Measurements from ENCODE around the gene C2CD2. TPM values are rescaled to one million over a fixed set of nuclear protein-coding genes. Genes with fewer than 3 reads are reported as not detected.

The C2CD2 gene
- total RNA-seq, 6 experiments from 2014 or later = 7.3 to 11.4 (median 8.3) TPM

DNA sequence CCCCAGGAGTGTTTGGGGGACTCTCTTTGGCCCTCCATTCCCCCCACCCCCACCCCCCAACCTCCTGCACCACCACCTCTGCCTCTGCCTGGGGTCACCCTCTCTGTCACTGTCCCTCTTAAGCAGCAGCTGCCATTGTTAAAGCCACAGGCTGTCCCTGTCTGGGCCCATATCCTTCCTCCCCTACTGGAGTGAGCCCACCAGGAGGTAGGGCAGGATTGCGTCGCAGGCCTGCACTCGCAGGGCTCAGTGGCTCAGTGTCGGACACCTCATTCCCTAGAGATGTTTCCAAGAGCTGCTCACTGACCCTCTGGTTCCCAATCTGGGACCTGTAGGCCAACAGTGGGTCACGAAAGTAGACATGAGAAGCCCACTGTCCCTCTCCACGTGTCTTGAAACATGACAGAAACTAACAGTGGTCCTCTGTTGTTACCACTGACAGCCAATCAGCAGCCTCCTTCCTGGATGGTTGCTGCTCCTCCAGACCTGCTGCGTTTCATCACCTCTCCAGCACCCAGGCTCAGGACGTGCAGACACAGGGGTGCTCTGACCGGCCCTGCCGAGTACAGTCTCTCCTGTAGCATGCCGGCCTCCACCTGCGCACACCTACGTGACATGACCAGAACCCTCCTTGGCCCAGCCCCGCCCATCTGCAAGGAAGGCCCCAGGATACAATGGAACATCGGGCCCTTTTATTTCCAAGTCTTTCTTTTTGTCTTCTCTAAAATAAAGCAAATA, 82.4 kb downstream of the C2CD2 start:
- DNase-seq (no peak), ATAC-seq (no peak)
- Histone ChIP-seq H3K27me3 (no peaks in the 10 kb centered on the region), H3K9me3 (no peaks in the 10 kb centered on the region), H3K36me3 (no peaks in the 10 kb centered on the region), H3K4me1 (no peaks in the 10 kb centered on the region), H3K27ac (no peak overlapping the region), H3K4me3 (no peak overlapping the region)
- no peak for TF ChIP-seq POLR2A (IDR thresholded peaks at IDR 0.05)
- TF ChIP-seq, protein P1, sequence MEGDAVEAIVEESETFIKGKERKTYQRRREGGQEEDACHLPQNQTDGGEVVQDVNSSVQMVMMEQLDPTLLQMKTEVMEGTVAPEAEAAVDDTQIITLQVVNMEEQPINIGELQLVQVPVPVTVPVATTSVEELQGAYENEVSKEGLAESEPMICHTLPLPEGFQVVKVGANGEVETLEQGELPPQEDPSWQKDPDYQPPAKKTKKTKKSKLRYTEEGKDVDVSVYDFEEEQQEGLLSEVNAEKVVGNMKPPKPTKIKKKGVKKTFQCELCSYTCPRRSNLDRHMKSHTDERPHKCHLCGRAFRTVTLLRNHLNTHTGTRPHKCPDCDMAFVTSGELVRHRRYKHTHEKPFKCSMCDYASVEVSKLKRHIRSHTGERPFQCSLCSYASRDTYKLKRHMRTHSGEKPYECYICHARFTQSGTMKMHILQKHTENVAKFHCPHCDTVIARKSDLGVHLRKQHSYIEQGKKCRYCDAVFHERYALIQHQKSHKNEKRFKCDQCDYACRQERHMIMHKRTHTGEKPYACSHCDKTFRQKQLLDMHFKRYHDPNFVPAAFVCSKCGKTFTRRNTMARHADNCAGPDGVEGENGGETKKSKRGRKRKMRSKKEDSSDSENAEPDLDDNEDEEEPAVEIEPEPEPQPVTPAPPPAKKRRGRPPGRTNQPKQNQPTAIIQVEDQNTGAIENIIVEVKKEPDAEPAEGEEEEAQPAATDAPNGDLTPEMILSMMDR (IDR thresholded peaks at IDR 0.05) = no peak
- intact Hi-C loops (cut with DNase I) = no loop called here
- WGBS (ENCODE audit: insufficient coverage, low coverage, low lambda C conversion rate, missing lambda C conversion rate) = 89% methylated on average over 1 of the region's 15 CpGs

GRCh38 chr21:41869771-41870170, 84.0 kb downstream of the C2CD2 start:
- Histone ChIP-seq H3K36me3 (no peaks in the 10 kb centered on the region), H3K4me1 (no peaks in the 10 kb centered on the region), H3K27ac (no peak overlapping the region), H3K4me3 (no peak overlapping the region), H3K27me3 (no peaks in the 10 kb centered on the region), H3K9me3 (no peaks in the 10 kb centered on the region)
- DNase-seq (no peak), ATAC-seq (no peak)
- TF ChIP-seq, protein P1 (IDR thresholded peaks at IDR 0.05) = no peak
- no peak for TF ChIP-seq POLR2A (IDR thresholded peaks at IDR 0.05)
- 95% methylated on average over 8 of the region's 9 CpGs for WGBS (ENCODE audit: insufficient coverage, low coverage, low lambda C conversion rate, missing lambda C conversion rate)
- intact Hi-C loops (cut with DNase I) = no loop called here

DNA sequence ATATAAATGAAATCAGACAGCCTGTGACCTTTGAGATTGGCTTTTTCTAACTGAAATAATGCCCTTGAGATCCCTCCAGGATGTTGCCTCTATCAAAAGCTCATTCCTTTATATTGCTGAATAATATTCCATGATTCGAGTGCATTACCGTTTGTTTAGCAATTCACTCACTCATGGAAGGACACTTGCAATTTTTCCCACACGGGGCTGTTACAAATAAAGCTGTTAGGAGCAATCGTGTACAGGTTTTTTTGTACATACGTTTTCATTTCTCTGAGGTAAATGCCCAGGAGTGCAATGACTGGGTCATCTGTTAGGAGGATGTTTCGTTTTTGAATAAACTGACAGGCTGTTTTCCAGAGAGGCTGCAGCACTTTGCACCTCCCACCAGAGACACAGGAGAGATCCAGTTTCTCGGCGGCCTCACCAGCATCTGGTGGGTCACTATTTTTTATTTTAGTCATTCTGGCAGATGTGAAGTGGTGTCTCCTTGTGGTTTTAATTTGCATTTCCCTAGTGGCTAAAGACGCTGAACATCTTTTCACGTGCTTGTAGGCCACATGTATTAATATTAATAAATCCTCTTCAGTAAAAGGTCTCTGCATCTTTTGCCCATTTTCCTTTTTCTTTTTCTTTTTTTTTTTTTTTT, 85.6 kb downstream of the C2CD2 start:
- ATAC-seq = no peak
- WGBS (ENCODE audit: insufficient coverage, low coverage, low lambda C conversion rate, missing lambda C conversion rate) = 74% methylated on average over 10 of the region's 10 CpGs

DNA sequence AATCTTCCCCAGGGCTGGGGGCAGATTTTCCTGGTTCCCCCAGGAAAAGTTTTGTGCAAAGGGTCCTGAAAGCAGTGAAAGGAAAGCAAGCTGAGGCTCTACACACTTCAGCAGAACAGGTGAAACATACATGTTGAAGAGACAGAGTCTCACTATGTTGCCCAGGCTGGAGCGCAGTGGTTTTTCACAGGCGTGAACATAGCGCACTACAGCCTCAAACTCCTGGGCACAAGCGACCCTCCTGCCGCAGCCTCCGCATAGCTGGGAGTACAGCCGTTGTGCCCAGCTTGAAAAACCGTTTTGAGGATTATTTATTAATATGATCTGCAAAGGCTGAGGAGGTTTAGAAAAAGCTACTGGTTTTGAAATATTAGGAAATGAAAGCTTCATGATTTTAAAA, 86.5 kb downstream of the C2CD2 start:
- WGBS (ENCODE audit: insufficient coverage, low coverage, low lambda C conversion rate, missing lambda C conversion rate) = 95% methylated on average over 8 of the region's 8 CpGs
- DNase-seq (no peak), ATAC-seq (no peak)
- no peak overlapping the region for H3K4me3 ChIP-seq
- no peaks in the 10 kb centered on the region for H3K36me3 ChIP-seq
- H3K27me3 ChIP-seq = no peaks in the 10 kb centered on the region
- no peak overlapping the region for H3K27ac ChIP-seq
- no peaks in the 10 kb centered on the region for H3K4me1 ChIP-seq
- intact Hi-C loops (cut with DNase I) = no loop called here
- no peak for TF ChIP-seq POLR2A (IDR thresholded peaks at IDR 0.05)
- TF ChIP-seq, protein P1 (IDR thresholded peaks at IDR 0.05) = no peak
- no peaks in the 10 kb centered on the region for H3K9me3 ChIP-seq

More for the DNA sequence above, 85.6 kb downstream of the C2CD2 start:
- TF ChIP-seq POLR2A (IDR thresholded peaks at IDR 0.05) = no peak
- TF ChIP-seq, protein P1 (IDR thresholded peaks at IDR 0.05) = no peak
- intact Hi-C loops (cut with DNase I) = no loop called here
- Histone ChIP-seq H3K9me3 (no peaks in the 10 kb centered on the region), H3K4me3 (no peak overlapping the region), H3K36me3 (no peaks in the 10 kb centered on the region), H3K4me1 (no peaks in the 10 kb centered on the region), H3K27ac (no peak overlapping the region), H3K27me3 (no peaks in the 10 kb centered on the region)
- DNase-seq = no peak

All from right lobe of liver (tissue), 6 donors.